ACC112 (cell line): ENCODE results near the gene SHC2.

Experiments used
- H2AFZ ChIP-seq: fragments of 200-600 bp; sonication (generic); one replicate; pipeline ENCODE4 v1.6.0; 2017; ENCODE audit warnings: antibody characterized with exemption, low read length; ENCODE audit not compliant: unreplicated experiment
- H3K27ac ChIP-seq: fragments of 200-600 bp; sonication (generic); 2 replicates; pipeline ENCODE4 v1.5.1; 2014; ENCODE audit warnings: low read depth, mild to moderate bottlenecking, antibody characterized with exemption, low read length, moderate library complexity
- H3K27me3 ChIP-seq: fragments of 200-600 bp; sonication (generic); 2 replicates; pipeline ENCODE4 v1.6.1; 2014; ENCODE audit warnings: mild to moderate bottlenecking, antibody characterized with exemption, low read length, moderate library complexity, mixed read lengths; ENCODE audit not compliant: insufficient read depth
- H3K36me3 ChIP-seq: fragments of 200-600 bp; sonication (generic); 2 replicates; pipeline ENCODE4 v1.6.1; 2016; ENCODE audit warnings: mild to moderate bottlenecking, antibody characterized with exemption, low read length, moderate library complexity, mixed read lengths; ENCODE audit not compliant: insufficient read depth
- H3K4me1 ChIP-seq: fragments of 200-600 bp; sonication (generic); one replicate; pipeline ENCODE4 v1.6.1; 2016; ENCODE audit warnings: low read length, mixed read lengths; ENCODE audit not compliant: insufficient read depth, unreplicated experiment, control insufficient read depth
- H3K4me3 ChIP-seq: fragments of 200-600 bp; sonication (generic); 2 replicates; pipeline ENCODE4 v1.5.1; 2014; ENCODE audit warnings: mild to moderate bottlenecking, low read depth, low read length
- H3K79me2 ChIP-seq: fragments of 200-600 bp; sonication (generic); one replicate; pipeline ENCODE4 v1.6.0; 2016; ENCODE audit warnings: low read length; ENCODE audit not compliant: control insufficient read depth, unreplicated experiment, insufficient read depth

SHC2 gene

DNA sequence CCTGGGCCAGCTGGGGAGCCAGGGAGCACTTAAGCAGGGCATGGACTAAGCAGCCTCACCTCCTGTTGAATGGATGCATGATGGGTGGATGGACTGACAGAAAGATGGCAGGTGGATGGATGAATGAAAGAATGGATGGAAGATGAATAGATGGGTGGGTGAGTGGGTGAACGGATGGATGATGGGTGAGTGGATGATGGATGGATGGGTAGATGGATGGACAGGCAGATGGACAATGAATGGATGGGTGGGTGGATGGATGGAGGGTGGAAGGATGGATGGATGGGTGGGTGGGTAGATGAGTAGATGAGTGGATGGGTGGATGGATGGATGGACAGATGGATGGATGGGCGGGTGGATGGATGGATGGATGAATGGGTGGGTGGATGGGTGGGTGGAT lies 18.7 kb downstream of the SHC2 start:
- Histone ChIP-seq H3K4me1 (no peaks in the 10 kb centered on the region), H3K27ac (no peak overlapping the region), H3K36me3 (no peaks in the 10 kb centered on the region), H2AFZ (no peak overlapping the region), H3K4me3 (no peak overlapping the region), H3K27me3 (no peaks in the 10 kb centered on the region), H3K79me2 (no peaks in the 10 kb centered on the region)

DNA sequence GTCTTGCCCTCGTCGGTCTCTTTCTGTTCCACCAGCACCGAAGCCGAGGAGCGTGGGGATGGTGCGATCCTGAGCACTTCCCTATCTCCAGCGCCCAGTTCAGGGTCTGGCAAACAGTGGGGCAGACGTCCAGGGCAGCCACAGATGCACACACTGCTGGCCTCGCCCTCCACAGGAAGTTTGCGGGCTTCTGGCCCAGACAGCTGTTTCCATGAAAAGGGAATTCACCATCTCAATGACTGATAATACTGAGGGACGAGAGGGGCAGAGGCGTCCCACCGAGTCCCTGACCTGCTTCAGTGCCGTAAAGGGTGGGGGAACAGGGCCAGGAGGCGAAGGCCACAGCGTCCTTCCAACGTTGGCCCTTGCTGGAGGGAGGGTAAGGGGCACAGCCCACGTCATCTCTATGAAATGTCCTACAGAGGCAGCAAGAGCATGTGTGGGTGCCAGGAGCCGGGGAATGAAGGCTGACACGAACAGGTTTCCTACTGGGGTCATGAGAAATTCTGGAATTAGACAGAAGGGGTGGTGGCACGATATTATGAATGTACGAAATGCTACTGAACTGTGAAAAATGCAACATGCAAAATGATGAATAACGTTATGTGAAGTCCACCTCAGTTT lies 19.5 kb downstream of the SHC2 start:
- H3K4me1 ChIP-seq = no peaks in the 10 kb centered on the region
- no peak overlapping the region for H3K4me3 ChIP-seq
- H3K36me3 ChIP-seq = no peaks in the 10 kb centered on the region
- no peaks in the 10 kb centered on the region for H3K27me3 ChIP-seq
- no peak overlapping the region for H3K27ac ChIP-seq
- no peak overlapping the region for H2AFZ ChIP-seq
- no peaks in the 10 kb centered on the region for H3K79me2 ChIP-seq

DNA sequence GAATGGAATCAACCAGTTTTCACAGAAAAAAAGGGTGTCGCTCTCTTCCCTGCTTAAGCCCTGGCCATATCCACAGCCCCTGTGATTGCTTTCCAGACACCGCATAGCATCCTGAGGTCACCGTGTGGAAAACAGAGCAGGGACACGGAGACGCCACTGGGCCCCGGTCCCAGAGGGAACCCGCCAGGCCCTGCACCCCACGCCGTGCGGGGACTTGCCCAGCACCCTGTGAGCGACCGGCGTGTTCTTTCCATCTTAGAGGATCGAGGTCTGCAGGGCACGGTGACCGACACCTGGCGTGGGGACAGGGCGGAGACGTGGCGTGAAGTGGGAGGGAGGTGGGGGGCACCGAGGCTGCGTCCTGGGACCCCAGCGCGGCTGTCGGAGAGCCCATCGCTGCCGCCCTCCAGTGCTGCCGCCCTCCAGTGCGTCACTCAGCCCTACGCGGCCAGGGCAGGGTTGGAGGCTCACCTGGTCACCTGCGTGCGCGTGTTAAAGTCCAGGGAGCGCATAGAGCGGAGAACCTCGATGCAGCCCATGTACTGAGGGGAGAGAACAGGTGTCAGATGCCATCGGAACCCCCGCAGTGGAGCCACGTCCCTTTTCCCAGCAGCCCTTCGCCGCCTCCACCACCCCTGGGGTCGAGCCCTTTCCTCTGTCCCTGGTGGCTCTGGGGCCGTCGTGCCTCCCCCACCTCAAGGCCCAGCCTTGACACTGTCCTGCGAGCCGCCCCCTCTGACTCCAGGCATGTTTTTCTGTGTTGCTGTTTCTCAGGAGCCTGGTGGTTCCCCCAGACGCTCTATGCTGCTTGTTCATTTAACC lies 20.2 kb downstream of the SHC2 start:
- no peaks in the 10 kb centered on the region for H3K36me3 ChIP-seq
- no peaks in the 10 kb centered on the region for H3K79me2 ChIP-seq
- H3K27me3 ChIP-seq = no peaks in the 10 kb centered on the region
- H3K4me1 ChIP-seq = no peaks in the 10 kb centered on the region
- no peak overlapping the region for H3K27ac ChIP-seq
- no peak overlapping the region for H2AFZ ChIP-seq
- H3K4me3 ChIP-seq = no peak overlapping the region

DNA sequence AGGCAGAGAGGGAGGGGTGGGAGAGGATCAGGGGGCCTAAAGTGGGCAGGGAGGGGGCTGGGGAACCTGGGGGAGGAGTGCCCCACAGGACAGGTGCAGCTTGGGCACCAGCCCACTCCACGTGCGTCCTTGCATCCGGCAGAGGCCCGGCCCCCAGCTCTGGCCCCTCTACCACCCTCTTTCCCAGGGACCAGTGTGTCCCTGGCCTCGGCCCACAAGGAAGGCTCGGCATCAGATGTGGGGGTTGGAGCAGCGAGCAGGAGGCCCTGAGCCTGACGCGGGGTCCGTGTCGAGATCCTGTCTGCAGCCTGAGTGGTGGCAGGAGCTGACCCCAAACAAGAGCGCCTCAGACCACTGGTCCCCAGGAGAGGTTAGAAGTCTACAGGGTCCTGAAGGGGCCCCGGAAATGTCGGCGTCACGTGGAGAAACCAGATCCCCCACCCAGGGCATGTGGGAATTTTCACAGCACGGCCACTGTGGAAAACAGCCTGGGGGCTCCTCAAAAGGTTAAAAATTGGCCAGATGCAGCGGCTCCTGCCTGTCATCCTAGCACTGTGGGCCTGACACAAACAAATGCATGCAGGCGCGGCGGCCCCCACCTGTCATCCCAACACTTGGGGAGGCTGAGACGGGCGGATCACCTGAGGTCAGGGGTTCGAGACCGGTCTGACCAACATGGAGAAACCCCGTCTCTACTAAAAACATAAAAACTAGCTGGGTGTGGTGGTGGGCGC lies 21.5 kb downstream of the SHC2 start:
- H3K27me3 ChIP-seq = no peaks in the 10 kb centered on the region
- H3K36me3 ChIP-seq = no peaks in the 10 kb centered on the region
- no peaks in the 10 kb centered on the region for H3K4me1 ChIP-seq
- H3K27ac ChIP-seq = no peak overlapping the region
- no peak overlapping the region for H2AFZ ChIP-seq
- no peak overlapping the region for H3K4me3 ChIP-seq
- H3K79me2 ChIP-seq = no peaks in the 10 kb centered on the region

DNA sequence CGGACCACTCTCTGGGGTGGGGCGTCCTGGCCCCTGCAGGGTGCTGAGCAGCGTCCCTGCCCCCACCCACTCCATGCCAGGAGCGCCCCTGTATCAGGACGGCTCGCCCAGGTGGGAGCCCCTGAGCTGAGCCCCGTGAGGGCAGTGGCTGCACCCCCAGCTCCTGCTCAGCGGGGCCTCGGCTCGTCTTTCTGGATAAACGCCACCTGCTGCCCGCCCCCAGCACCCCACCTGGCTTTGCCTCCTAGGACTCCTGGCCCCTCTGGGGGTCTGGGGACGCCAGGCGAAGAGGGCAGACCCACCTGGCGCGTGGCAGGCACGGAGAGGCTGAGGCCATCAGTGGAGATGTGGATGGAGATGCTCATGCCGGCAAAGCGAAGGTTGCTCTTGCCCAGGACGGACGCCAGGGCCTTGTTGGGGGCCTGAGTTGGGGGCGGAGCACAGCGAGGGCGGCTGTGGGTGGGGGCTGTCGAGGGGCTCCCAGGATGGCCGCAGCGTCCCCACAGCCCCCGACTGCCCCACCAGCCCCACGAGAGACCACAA lies 22.3 kb downstream of the SHC2 start:
- no peak overlapping the region for H3K27ac ChIP-seq
- no peaks in the 10 kb centered on the region for H3K36me3 ChIP-seq
- H3K79me2 ChIP-seq = no peaks in the 10 kb centered on the region
- no peaks in the 10 kb centered on the region for H3K4me1 ChIP-seq
- no peaks in the 10 kb centered on the region for H3K27me3 ChIP-seq
- no peak overlapping the region for H2AFZ ChIP-seq
- H3K4me3 ChIP-seq = no peak overlapping the region

DNA sequence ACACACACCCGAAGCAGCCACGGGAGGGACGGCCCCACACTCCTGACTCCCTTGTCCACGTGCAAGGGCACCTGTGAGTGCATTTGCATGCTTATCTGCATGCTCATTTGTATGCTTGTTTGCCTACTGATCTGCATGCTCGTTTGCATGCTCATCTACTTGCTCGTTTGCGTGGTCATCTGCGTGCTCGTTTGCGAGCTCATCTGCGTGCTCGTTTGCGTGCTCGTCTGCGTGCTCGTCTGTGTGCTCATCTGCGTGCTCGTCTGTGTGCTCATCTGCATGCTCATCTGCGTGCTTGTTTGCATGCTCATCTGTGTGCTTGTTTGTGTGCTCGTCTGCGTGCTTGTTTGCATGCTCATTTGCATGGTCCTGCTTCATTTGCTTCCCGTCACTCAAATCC lies 23.8 kb downstream of the SHC2 start:
- H2AFZ ChIP-seq = no peak overlapping the region
- no peak overlapping the region for H3K4me3 ChIP-seq
- H3K27ac ChIP-seq = no peak overlapping the region
- H3K79me2 ChIP-seq = no peaks in the 10 kb centered on the region
- H3K4me1 ChIP-seq = no peaks in the 10 kb centered on the region
- no peaks in the 10 kb centered on the region for H3K27me3 ChIP-seq
- H3K36me3 ChIP-seq = no peaks in the 10 kb centered on the region

DNA sequence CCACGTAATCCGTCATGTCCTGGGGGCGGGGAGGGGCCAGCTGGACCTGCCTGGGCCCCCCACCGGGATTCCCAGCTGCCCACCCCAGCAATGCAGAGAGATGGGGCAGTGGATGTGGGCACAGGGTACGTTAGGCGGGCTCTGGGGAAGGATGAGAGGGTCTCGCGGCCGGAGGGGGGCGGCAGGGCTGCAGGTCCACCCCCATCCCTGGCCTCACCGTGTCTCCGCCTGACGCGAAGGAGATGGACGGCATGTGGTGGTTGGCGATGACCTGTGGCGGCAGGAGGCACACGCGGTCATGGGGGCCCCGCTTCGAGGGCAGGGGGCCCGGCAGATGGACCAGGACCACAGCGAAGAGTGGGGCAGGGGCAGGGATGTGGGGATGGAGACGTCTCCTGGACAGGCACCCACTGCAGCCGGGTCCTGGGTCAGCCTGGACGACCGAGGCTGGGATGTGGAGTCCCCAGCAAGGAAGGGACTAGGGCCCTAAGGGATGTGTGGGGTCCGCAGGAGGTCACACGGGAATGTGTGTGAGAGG lies 24.4 kb downstream of the SHC2 start:
- Histone ChIP-seq H3K27ac (no peak overlapping the region), H2AFZ (no peak overlapping the region), H3K27me3 (no peaks in the 10 kb centered on the region), H3K79me2 (no peaks in the 10 kb centered on the region), H3K4me1 (no peaks in the 10 kb centered on the region), H3K4me3 (no peak overlapping the region), H3K36me3 (no peaks in the 10 kb centered on the region)

DNA sequence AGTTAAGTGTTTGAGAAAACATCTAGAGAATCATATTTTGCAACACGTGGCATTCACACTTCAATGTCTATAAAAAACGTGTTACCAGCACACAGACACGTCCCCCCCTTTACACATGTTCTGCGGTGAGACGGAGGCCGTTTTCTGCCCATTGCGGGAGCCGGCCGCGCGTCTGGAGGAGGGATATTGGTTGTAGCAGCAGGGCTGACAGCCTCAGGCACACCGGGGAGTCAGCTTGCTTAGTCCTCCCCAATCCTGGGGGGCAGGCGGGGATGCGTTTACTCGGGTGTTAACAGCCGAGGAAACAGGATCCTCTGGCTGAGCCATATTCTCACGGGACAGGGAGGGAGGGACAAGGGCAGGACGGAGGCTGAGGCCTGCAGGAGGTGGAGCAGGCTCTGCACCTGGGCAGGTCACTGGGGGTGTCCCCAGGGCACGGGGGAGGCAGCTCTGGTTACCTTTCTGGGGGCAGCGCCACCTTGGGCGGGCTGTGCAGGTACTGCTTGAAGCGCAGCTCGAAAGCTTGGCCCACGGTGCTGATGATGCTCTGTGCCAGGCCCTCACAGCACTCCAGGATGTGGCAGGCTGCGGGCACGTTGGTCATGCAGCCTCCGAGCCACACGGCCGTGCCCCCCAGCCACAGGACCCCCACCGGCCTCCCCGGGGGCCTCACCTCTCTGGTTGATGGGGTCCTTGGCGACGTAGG lies 25.0 kb downstream of the SHC2 start:
- no peaks in the 10 kb centered on the region for H3K36me3 ChIP-seq
- H3K4me1 ChIP-seq = no peaks in the 10 kb centered on the region
- H3K27ac ChIP-seq = no peak overlapping the region
- H3K79me2 ChIP-seq = no peaks in the 10 kb centered on the region
- no peaks in the 10 kb centered on the region for H3K27me3 ChIP-seq
- H3K4me3 ChIP-seq = no peak overlapping the region
- H2AFZ ChIP-seq = no peak overlapping the region

DNA sequence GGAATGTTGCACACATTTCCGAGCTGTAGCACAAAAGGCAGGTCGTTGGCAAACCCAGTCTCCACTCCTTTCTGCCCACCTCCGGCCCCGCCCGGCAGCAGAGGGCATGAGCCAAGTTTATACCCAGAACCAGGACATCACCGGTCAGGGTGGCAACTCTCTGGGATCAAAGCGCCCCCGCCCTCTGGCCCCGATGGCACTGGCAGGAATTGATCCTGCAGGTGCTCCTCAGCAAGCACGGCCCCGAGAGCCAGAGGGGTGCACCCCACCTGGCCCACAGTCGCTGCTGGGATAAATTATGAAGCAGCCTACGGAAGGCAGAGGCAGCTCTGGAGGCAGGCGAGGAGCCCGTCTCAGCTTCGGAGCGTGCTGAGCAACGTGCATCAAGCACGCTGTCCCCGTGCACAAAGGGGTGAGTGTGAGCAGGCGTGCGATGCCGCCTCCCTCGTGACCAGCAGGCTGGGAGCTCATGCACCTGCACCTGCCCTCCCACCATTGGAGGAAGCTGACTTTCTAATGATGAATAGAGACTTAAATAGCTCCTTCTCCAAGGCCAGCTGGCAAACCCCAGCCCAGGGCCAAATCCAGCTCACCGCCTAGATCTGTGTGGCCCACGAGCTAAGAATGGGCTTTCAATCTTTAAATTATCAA lies 25.7 kb downstream of the SHC2 start:
- H3K4me3 ChIP-seq = no peak overlapping the region
- no peaks in the 10 kb centered on the region for H3K79me2 ChIP-seq
- no peak overlapping the region for H2AFZ ChIP-seq
- no peak overlapping the region for H3K27ac ChIP-seq
- no peaks in the 10 kb centered on the region for H3K4me1 ChIP-seq
- H3K27me3 ChIP-seq = no peaks in the 10 kb centered on the region
- H3K36me3 ChIP-seq = no peaks in the 10 kb centered on the region
